Neural progenitor cell (in vitro differentiated cells): ENCODE results near the gene AK4. TPM values are rescaled to one million over a fixed set of nuclear protein-coding genes. Genes with fewer than 3 reads are reported as not detected.

Source experiments
- DNase-seq: peaks from one replicate; pipeline ENCODE4 v3.0.0-alpha.2; 2016; ENCODE audit warnings: low spot score
- H2AFZ ChIP-seq: fragments of 200-600 bp; sonication (generic); replicated peaks from 2 replicates; pipeline ENCODE4 v1.6.1; 2016; ENCODE audit warnings: antibody characterized with exemption
- H3F3A ChIP-seq: fragments of 200-600 bp; sonication (generic); 2 replicates; pipeline ENCODE4 v1.6.1; 2016; ENCODE audit warnings: antibody characterized with exemption, low read depth
- H3K27ac ChIP-seq: fragments of 200-600 bp; sonication (generic); 2 replicates; pipeline ENCODE4 v1.5.1; 2016; ENCODE audit warnings: mild to moderate bottlenecking
- H3K27me3 ChIP-seq: fragments of 200-600 bp; sonication (generic); 2 replicates; pipeline ENCODE4 v1.6.1; 2016; ENCODE audit warnings: mild to moderate bottlenecking, moderate library complexity
- H3K36me3 ChIP-seq: fragments of 200-600 bp; sonication (generic); 2 replicates; pipeline ENCODE4 v1.5.1; 2016
- H3K4me1 ChIP-seq: fragments of 200-600 bp; sonication (generic); 2 replicates; pipeline ENCODE4 v1.6.1; 2016; ENCODE audit warnings: mixed run types
- H3K4me2 ChIP-seq: fragments of 200-600 bp; sonication (generic); 2 replicates; pipeline ENCODE4 v1.6.1; 2016
- H3K4me3 ChIP-seq: fragments of 200-600 bp; sonication (generic); 2 replicates; pipeline ENCODE4 v1.5.1; 2016
- H3K79me2 ChIP-seq: fragments of 200-600 bp; sonication (generic); 2 replicates; pipeline ENCODE4 v1.6.1; 2016; ENCODE audit warnings: low read depth
- H3K9ac ChIP-seq: fragments of 200-600 bp; sonication (generic); 2 replicates; pipeline ENCODE4 v1.6.1; 2016
- H3K9me3 ChIP-seq: fragments of 200-600 bp; sonication (generic); 2 replicates; pipeline ENCODE4 v1.5.1; 2016; ENCODE audit warnings: low read depth
- H4K20me1 ChIP-seq: fragments of 200-600 bp; sonication (generic); 2 replicates; pipeline ENCODE4 v1.6.1; 2016; ENCODE audit warnings: low read depth
- H3K27ac Mint-ChIP-seq: 3 replicates; pipeline ENCODE4 v1.8.0; 2021; ENCODE audit warnings: mixed read lengths
- H3K27me3 Mint-ChIP-seq: 2 replicates; pipeline ENCODE4 v1.8.0; 2022; ENCODE audit warnings: low read depth, mild to moderate bottlenecking, inconsistent platforms, moderate library complexity, mixed read lengths; ENCODE audit not compliant: insufficient read depth
- H3K36me3 Mint-ChIP-seq: 3 replicates; pipeline ENCODE4 v1.8.0; 2021; ENCODE audit warnings: mixed read lengths
- H3K4me1 Mint-ChIP-seq: 3 replicates; pipeline ENCODE4 v1.8.0; 2021; ENCODE audit warnings: mixed read lengths
- H3K4me3 Mint-ChIP-seq: 3 replicates; pipeline ENCODE4 v1.8.0; 2021; ENCODE audit warnings: mild to moderate bottlenecking, moderate library complexity, mixed read lengths
- H3K9me3 Mint-ChIP-seq: 3 replicates; pipeline ENCODE4 v1.8.0; 2020; ENCODE audit warnings: mixed read lengths
- CTCF ChIP-seq: fragments of 200-600 bp; sonication (generic); IDR thresholded peaks from 2 replicates; pipeline ENCODE4 v1.5.1; 2017; ENCODE audit warnings: antibody characterized with exemption, mild to moderate bottlenecking
- EZH2 ChIP-seq: fragments of 200-600 bp; sonication (generic); IDR thresholded peaks from 2 replicates; pipeline ENCODE4 v1.6.1; 2017; ENCODE audit warnings: antibody characterized with exemption, mild to moderate bottlenecking, moderate library complexity
- EZH2phosphoT487 ChIP-seq: fragments of 200-600 bp; sonication (generic); IDR thresholded peaks from 2 replicates; pipeline ENCODE4 v1.6.1; 2017; ENCODE audit warnings: antibody characterized with exemption
- total RNA-seq: library from RNA; depleted of rRNA; stranded (reverse); fragments of >200 nt; gene quantifications from 2 replicates; pipeline ENCODE4 v1.2.3, GENCODE V29; 2015; ENCODE audit warnings: low replicate concordance

Gene AK4
- total RNA-seq, 1 donor from 2014 or later, result 31.5 TPM

GRCh38 chr1:65146908-65147423 is 1.0 kb upstream of the AK4 start:
- Mint-ChIP-seq H3K9me3 (no peaks in the 10 kb centered on the region), H3K4me1 (peaks cover 33% of the 10 kb centered on the region), H3K27ac (peak overlapping the region; percentile 31), H3K36me3 (no peaks in the 10 kb centered on the region), H3K4me3 (peak overlapping the region; percentile 89), H3K27me3 (peaks cover 23% of the 10 kb centered on the region)
- no peak for TF ChIP-seq CTCF
- TF ChIP-seq EZH2phosphoT487, result peak; percentile 85
- no peak overlapping the region for H3K9ac ChIP-seq
- no peak for DNase-seq
- no peaks in the 10 kb centered on the region for H3K9me3 ChIP-seq
- peaks cover 21% of the 10 kb centered on the region for H3F3A ChIP-seq
- H3K36me3 ChIP-seq, result no peaks in the 10 kb centered on the region
- H3K27me3 ChIP-seq, result peaks cover 76% of the 10 kb centered on the region
- no peaks in the 10 kb centered on the region for H3K79me2 ChIP-seq
- H4K20me1 ChIP-seq, result peaks cover 10% of the 10 kb centered on the region
- H3K27ac ChIP-seq, result no peak overlapping the region
- H3K4me2 ChIP-seq, result peak overlapping the region; percentile 95
- peak overlapping the region; percentile 66 for H3K4me3 ChIP-seq
- H3K4me1 ChIP-seq, result peaks cover 11% of the 10 kb centered on the region
- H2AFZ ChIP-seq, result peak overlapping the region; percentile 81

- no peaks in the 10 kb centered on the region for H3K9me3 ChIP-seq
- no peaks in the 10 kb centered on the region for H3K79me2 ChIP-seq
- Mint-ChIP-seq H3K9me3 (no peaks in the 10 kb centered on the region), H3K36me3 (no peaks in the 10 kb centered on the region), H3K27me3 (peaks cover 23% of the 10 kb centered on the region), H3K27ac (no peak overlapping the region), H3K4me1 (peaks cover 33% of the 10 kb centered on the region), H3K4me3 (peak overlapping the region; percentile 89)
- peaks cover 10% of the 10 kb centered on the region for H4K20me1 ChIP-seq
- H3K4me1 ChIP-seq, result peaks cover 11% of the 10 kb centered on the region
- peak overlapping the region; percentile 95 for H3K4me2 ChIP-seq
- peak overlapping the region; percentile 66 for H3K4me3 ChIP-seq
- peak overlapping the region; percentile 81 for H2AFZ ChIP-seq
- no peak overlapping the region for H3K9ac ChIP-seq
- H3K27me3 ChIP-seq, result peaks cover 77% of the 10 kb centered on the region
- H3F3A ChIP-seq, result peaks cover 21% of the 10 kb centered on the region
- no peak overlapping the region for H3K27ac ChIP-seq
- DNase-seq, result peak; percentile 68
- TF ChIP-seq EZH2phosphoT487, result peak; percentile 30
- peak; percentile 92 for TF ChIP-seq EZH2
- TF ChIP-seq CTCF, result no peak
- H3K36me3 ChIP-seq, result no peaks in the 10 kb centered on the region
Observed at GRCh38 chr1:65147424-65148177, 402 bp upstream of the AK4 start.

- Histone ChIP-seq H3F3A (peaks cover 21% of the 10 kb centered on the region), H4K20me1 (peaks cover 10% of the 10 kb centered on the region), H3K27ac (no peak overlapping the region), H3K27me3 (peaks cover 77% of the 10 kb centered on the region), H3K79me2 (no peaks in the 10 kb centered on the region), H3K4me3 (peak overlapping the region; percentile 66), H3K36me3 (no peaks in the 10 kb centered on the region), H3K9ac (no peak overlapping the region), H3K4me2 (peak overlapping the region; percentile 95), H2AFZ (peak overlapping the region; percentile 81), H3K9me3 (no peaks in the 10 kb centered on the region), H3K4me1 (peaks cover 11% of the 10 kb centered on the region)
- H3K9me3 Mint-ChIP-seq, result no peaks in the 10 kb centered on the region
- H3K4me1 Mint-ChIP-seq, result peaks cover 33% of the 10 kb centered on the region
- H3K36me3 Mint-ChIP-seq, result no peaks in the 10 kb centered on the region
- peak; percentile 61 for DNase-seq
- TF ChIP-seq EZH2phosphoT487, result peak; percentile 51
- no peak for TF ChIP-seq CTCF
- no peak for TF ChIP-seq EZH2
- peak overlapping the region; percentile 94 for H3K4me3 Mint-ChIP-seq
- peak overlapping the region; percentile 78 for H3K27ac Mint-ChIP-seq
- H3K27me3 Mint-ChIP-seq, result peaks cover 23% of the 10 kb centered on the region
Observed at GRCh38 chr1:65148548-65149350, 746 bp downstream of the AK4 start.
